Erythroblast (primary cell): Measurements from ENCODE around the gene SERTM2.

Experiments
- GATA1 ChIP-seq: IDR thresholded peaks from 2 replicates; pipeline ENCODE4 v1.6.1; 2011; ENCODE audit warnings: low read depth, mild to moderate bottlenecking, control low read depth, low read length, moderate library complexity
- POLR2A ChIP-seq: IDR thresholded peaks from 2 replicates; pipeline ENCODE4 v1.6.1; 2011; ENCODE audit warnings: mild to moderate bottlenecking, low read length

- TF ChIP-seq POLR2A (no peak), GATA1 (no peak)
Observed at GRCh38 chrX:111498538-111499103, 12.8 kb upstream of the SERTM2 start.
